ENCODE results near the gene OR11G2. TPM values are rescaled to one million over a fixed set of nuclear protein-coding genes. Genes with fewer than 3 reads are reported as not detected.
"Not testable (repeated sequence)": the region's sequence is repeated elsewhere in the genome, so short reads cannot be mapped to it uniquely, and the experiment has no call there.

OR11G2 gene
- not detected for total RNA-seq

GRCh38 chr14:20190596-20190995 is at the start of gene OR11G2:
Gene OR11G2, plus strand, starts transcription at chr14:20190896. Its CDS starts 6,542 bp downstream, at chr14:20197438.
- intact Hi-C loops (cut with DNase I): no loop called here
- H3K27me3 ChIP-seq: no peaks in the 10 kb centered on the region
- DNase-seq: no peak
- TF ChIP-seq CTCF (IDR thresholded peaks at IDR 0.05) (no peak), POLR2A (IDR thresholded peaks at IDR 0.05) (no peak)
- no peaks in the 10 kb centered on the region for H3K9me3 ChIP-seq
- no peaks in the 10 kb centered on the region for H3K4me1 ChIP-seq
- 43 to 67% methylated on average over 1 of the region's 1 CpG for WGBS, 2 donors
- no peak within 1 kb of the TSS for H3K4me3 ChIP-seq
- no peak within 1 kb of the TSS for H3K27ac ChIP-seq
- H3K36me3 ChIP-seq: no peaks in the 10 kb centered on the region

GRCh38 chr14:20143911-20144310 is 46.8 kb upstream of the OR11G2 start:
- H3K4me3 ChIP-seq: no peak overlapping the region
- no peaks in the 10 kb centered on the region for H3K36me3 ChIP-seq
- H3K27ac ChIP-seq: no peak overlapping the region
- no peaks in the 10 kb centered on the region for H3K9me3 ChIP-seq
- WGBS, 2 donors: 25 to 42% methylated on average over 7 of the region's 7 CpGs
- TF ChIP-seq POLR2A (IDR thresholded peaks at IDR 0.05): no peak
- no peak for TF ChIP-seq CTCF (IDR thresholded peaks at IDR 0.05)
- intact Hi-C loops (cut with DNase I): no loop called here
- no peak for DNase-seq
- H3K27me3 ChIP-seq: no peaks in the 10 kb centered on the region
- no peaks in the 10 kb centered on the region for H3K4me1 ChIP-seq

GRCh38 chr14:20144820-20145219 is 45.9 kb upstream of the OR11G2 start:
- 37 to 46% methylated on average over 1 of the region's 1 CpG for WGBS, 2 donors
- H3K27me3 ChIP-seq: no peaks in the 10 kb centered on the region

GRCh38 chr14:20164462-20164861 is 26.2 kb upstream of the OR11G2 start:
- Histone ChIP-seq H3K36me3 (no peaks in the 10 kb centered on the region), H3K4me3 (no peak overlapping the region), H3K27me3 (no peaks in the 10 kb centered on the region), H3K27ac (no peak overlapping the region), H3K9me3 (peaks cover 0 to 10% (median 0%) of the 10 kb centered on the region in 3 donors), H3K4me1 (no peaks in the 10 kb centered on the region)
- TF ChIP-seq CTCF (IDR thresholded peaks at IDR 0.05) (no peak), POLR2A (IDR thresholded peaks at IDR 0.05) (no peak)
- intact Hi-C loops (cut with DNase I): no loop called here
- no peak for DNase-seq

More at GRCh38 chr14:20144820-20145219, 45.9 kb upstream of the OR11G2 start:
- intact Hi-C loops (cut with DNase I): no loop called here
- no peaks in the 10 kb centered on the region for H3K36me3 ChIP-seq
- no peak overlapping the region for H3K4me3 ChIP-seq
- H3K9me3 ChIP-seq: no peaks in the 10 kb centered on the region
- no peak for TF ChIP-seq POLR2A (IDR thresholded peaks at IDR 0.05)
- no peak for TF ChIP-seq CTCF (IDR thresholded peaks at IDR 0.05)
- no peaks in the 10 kb centered on the region for H3K4me1 ChIP-seq
- H3K27ac ChIP-seq: no peak overlapping the region
- DNase-seq: no peak

- Histone ChIP-seq H3K4me3 (no peak overlapping the region), H3K4me1 (no peaks in the 10 kb centered on the region), H3K27me3 (no peaks in the 10 kb centered on the region), H3K36me3 (no peaks in the 10 kb centered on the region), H3K9me3 (peaks cover 0 to 10% (median 0%) of the 10 kb centered on the region in 3 donors), H3K27ac (no peak overlapping the region)
- DNase-seq: no peak
- intact Hi-C loops (cut with DNase I): no loop called here
- TF ChIP-seq POLR2A (IDR thresholded peaks at IDR 0.05): no peak
- no peak for TF ChIP-seq CTCF (IDR thresholded peaks at IDR 0.05)
Measured at GRCh38 chr14:20167091-20167490, 23.6 kb upstream of the OR11G2 start.

GRCh38 chr14:20169852-20170251 is 20.8 kb upstream of the OR11G2 start:
- H3K9me3 ChIP-seq; H3K27me3 ChIP-seq; intact Hi-C loops (cut with DNase I); H3K27ac ChIP-seq; H3K4me3 ChIP-seq; H3K36me3 ChIP-seq; DNase-seq; H3K4me1 ChIP-seq: not testable (repeated sequence)

GRCh38 chr14:20174205-20174604 is 16.5 kb upstream of the OR11G2 start:
- H3K4me3 ChIP-seq; H3K36me3 ChIP-seq; H3K9me3 ChIP-seq; H3K4me1 ChIP-seq; DNase-seq; intact Hi-C loops (cut with DNase I); H3K27ac ChIP-seq; H3K27me3 ChIP-seq: not testable (repeated sequence)

Data from esophagus squamous epithelium (tissue), 5 donors.